H7 (cell line): Measurements from ENCODE around the gene PLEKHA7. TPM values are rescaled to one million over a fixed set of nuclear protein-coding genes. Genes with fewer than 3 reads are reported as not detected.

Experiments
- DNase-seq: peaks from one replicate; pipeline ENCODE4 v3.0.0; 2012
- H3K27me3 ChIP-seq: 2 replicates; pipeline ENCODE4 v1.6.0; 2011; ENCODE audit warnings: mild to moderate bottlenecking, low read length; ENCODE audit not compliant: control insufficient read depth, insufficient read depth
- H3K36me3 ChIP-seq: replicated peaks from 2 replicates; pipeline ENCODE4 v1.5.1; 2011; ENCODE audit warnings: low read length; ENCODE audit not compliant: control insufficient read depth, insufficient read depth
- H3K4me3 ChIP-seq: 2 replicates; pipeline ENCODE4 v1.5.1; 2011; ENCODE audit warnings: low read depth, mild to moderate bottlenecking, control low read depth, low read length, moderate library complexity; ENCODE audit not compliant: insufficient read depth
- total RNA-seq: library from RNA; depleted of rRNA; stranded (reverse); fragments of >200 nt; shearing (Covaris generic); gene quantifications from 2 replicates; pipeline ENCODE4 v1.2.3, GENCODE V29; 2014

PLEKHA7 gene
- total RNA-seq, 1 experiment from 2014 or later = 4.2 TPM

DNA sequence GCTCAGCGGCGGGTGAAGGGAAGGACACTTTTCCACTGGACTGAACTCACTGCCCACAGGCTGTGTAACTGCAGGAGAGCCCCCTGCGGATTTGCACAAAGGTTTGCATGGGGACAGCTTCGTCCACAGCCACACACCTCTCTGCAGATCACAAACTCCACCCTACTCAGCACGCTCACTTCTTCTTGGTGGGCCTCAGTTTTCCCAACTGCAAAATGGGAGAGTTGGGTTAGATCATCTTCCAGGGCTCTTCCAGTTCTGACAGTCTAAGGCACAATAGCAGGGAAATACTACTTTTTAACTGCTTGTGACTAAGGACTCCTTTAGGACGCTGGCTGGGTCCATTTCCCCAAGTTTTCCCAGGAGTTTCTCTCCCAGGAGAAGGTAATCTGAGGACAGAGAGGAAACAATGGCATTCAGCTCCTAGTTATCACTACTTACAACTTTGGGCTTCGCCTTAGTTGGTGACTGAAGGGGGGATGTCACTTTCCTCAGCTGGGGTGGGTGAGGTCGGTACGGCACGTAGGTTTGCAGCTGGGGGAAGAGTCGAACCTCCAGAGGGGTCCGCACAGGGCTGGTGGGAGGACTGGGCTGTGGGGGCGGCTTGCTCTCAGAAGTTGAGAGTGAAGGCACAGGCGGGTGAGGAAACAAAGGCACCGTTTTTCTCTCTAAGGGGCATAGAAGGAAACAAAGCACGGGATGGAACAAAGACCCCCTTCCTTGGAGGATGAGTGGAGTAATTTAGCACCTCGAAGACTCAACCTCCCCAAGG, 220.0 kb downstream of the PLEKHA7 start:
- Histone ChIP-seq H3K4me3 (no peak overlapping the region), H3K36me3 (no peaks in the 10 kb centered on the region; the same call in 1 of the 2 replicates), H3K27me3 (no peaks in the 10 kb centered on the region)
- DNase-seq = no peak

DNA sequence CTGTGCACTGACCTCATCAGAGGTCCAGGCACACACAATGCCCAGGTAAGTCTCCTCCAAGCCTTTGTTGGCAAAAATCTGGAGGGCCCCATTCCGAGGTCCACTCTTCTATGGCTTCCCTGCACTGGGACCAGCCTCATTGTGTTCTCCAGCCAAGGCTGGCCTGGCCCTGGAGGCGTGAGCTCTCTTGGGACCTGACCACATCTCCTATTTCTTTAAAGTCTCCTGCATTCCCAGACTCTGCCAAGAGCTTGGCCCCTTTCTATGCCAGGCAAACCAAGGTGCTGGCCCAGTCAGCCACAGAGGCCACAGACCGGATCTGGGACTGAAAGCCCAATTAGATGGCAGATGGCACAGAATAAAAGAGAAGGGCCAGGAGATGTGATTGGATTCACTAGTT, 220.7 kb downstream of the PLEKHA7 start:
- no peaks in the 10 kb centered on the region for H3K27me3 ChIP-seq
- H3K4me3 ChIP-seq = no peak overlapping the region
- H3K36me3 ChIP-seq = no peaks in the 10 kb centered on the region; the same call in 1 of the 2 replicates
- no peak for DNase-seq

DNA sequence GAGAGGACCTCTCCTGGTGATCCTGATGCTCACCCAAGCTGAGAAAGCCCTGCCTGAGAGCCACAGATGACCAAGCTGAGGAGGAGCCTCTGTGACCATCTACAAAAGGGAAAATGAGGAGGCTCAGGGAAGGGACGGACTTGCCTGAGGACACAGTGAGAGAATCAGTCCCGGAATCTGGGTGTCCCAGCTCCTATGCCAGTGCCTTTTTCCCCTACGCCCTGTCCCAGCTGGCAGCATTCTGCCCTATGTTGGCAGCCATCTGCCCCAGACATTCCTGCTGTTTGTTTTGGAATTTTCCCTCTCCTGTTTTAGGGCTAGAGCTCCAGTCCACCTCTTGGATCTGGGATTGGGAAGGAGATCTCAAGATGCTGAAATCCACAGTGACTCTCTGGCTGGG, 221.2 kb downstream of the PLEKHA7 start:
- DNase-seq = no peak
- Histone ChIP-seq H3K27me3 (no peaks in the 10 kb centered on the region), H3K4me3 (no peak overlapping the region), H3K36me3 (no peaks in the 10 kb centered on the region; the same call in 1 of the 2 replicates)

DNA sequence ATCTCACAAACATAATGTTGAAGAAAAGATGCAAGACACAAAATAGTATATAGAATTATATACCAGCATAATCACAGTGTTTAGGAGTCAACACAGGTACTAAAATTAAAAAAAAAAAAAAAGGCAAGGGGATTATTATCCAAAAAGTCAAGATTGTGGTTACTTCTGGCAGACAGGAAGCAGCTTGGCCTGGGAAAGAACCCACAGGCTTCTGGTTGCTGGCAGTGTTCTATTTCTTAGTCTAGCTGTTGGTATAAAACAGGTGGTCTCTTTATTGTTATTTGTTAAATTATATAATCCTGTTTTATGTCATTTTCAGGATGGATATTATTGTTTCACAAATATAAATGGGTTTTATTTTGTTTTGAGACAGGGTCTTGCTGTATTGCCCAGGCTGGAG, 221.8 kb downstream of the PLEKHA7 start:
- no peaks in the 10 kb centered on the region; the same call in 1 of the 2 replicates for H3K36me3 ChIP-seq
- no peak for DNase-seq
- H3K4me3 ChIP-seq = no peak overlapping the region
- H3K27me3 ChIP-seq = no peaks in the 10 kb centered on the region

DNA sequence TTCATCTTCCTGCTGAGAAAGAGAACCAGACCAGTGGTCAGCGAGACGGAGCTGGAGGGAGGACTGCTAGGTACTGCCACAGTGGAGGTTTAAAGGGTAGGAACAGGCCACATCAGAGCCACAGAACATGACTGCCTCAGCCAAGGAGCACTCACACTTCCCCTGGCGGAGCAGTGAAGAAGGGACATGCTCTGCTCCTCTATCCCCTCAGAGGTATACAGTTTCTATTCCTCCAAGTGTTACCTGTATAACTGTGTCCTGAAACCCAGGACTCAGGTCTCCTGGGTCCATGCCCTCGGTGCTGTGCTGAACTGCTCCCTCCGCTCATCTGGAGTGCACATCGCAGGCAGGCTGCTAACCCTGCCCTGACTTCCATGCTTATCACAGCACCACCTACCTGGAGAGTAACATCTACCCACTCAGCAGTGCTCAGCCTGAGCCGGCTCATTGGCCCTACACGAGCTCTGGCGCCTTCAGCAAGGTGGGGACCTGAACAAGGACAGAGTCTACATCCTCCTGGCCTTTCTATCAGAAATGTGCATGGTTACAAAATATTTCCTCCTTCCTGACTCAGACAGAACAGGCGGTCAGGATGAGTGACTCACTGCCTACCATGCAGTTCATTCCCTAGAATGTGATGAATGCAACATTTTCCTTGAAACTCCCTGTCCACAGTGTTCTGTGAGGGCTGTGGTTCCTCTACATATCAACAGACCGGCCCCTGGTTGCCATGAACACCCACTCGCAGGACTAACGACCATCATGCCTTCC, 222.8 kb downstream of the PLEKHA7 start:
- H3K27me3 ChIP-seq = no peaks in the 10 kb centered on the region
- DNase-seq = no peak
- no peak overlapping the region for H3K4me3 ChIP-seq
- H3K36me3 ChIP-seq = no peaks in the 10 kb centered on the region; the same call in 1 of the 2 replicates

DNA sequence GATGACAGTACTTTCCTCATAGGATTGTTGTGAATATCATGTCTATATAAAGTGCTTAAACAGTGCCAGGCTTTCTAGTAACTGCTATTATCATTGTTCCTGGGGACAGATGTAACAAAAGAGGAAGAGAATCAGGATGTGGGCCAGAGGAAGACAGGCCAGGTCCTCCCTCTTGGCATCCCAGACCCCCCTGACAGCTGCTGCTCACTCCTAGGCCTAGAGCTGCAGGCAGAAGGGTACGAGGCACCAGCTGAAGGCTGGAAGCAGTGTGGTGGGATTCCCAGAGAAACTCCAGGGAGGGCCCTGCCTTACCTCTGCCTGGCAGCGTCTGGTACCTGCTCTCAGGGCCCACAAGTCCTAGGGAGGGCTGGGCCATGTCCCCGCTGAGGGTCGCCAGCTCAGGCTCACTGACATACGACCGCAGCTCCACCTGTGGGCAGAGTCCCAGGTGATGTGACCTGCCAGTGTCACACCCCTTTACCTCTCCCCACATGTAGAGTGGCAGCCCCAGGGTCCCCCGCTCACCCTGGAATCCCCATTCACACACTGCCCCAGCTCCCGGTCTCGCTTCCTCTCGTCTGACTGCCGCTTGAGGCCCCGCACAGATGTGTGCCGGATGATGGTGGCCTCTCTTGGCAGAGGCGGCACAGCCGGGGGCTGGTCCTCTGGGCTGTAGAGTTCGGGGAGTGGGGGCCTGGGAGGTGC, 223.6 kb downstream of the PLEKHA7 start:
- Histone ChIP-seq H3K4me3 (no peak overlapping the region), H3K36me3 (no peaks in the 10 kb centered on the region; the same call in 1 of the 2 replicates), H3K27me3 (no peaks in the 10 kb centered on the region)
- no peak for DNase-seq

DNA sequence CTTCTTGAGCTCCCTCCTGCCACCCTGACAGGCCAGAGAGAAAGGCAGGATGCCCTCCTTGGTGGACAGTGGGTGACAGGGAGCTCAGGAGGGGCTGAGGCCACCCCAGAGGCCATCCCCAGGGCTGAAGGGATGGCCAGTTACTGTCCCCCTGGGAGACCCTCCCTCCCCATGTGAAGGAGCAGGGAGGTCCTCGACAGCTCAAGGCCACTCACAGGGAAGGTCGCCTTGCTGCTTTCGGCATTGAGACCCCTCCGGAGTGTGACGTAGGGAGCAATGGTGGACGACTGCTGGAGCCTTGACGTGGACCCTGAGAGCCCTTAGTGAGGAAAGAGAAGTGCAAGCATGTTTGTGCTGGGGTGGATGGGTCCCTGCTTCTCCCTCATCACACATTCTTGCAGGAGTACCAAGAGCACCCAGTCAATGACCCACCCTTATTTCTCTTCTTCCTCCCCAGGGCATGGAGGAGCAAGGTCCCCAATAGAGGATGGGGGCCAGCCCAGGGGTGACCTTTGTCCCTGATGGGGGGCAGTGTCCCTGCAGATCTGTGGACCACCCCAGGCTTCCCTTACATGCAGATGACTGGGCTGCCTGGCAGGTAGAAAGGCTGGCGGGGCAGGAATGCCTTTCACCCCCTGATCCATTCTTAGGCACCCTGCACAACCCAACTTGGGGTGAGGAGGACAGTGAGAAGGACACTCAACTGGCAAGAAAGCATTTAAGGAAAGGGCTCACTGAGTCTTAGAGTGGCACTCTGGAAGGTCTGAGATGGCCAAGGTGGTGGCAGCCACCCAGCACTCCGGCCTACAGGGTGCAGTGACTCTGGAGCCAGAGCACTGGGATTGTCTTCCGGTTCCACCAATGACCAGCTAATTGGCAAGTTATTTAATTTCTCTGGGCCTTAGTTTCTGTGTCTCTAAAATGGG, 224.4 kb downstream of the PLEKHA7 start:
- no peak for DNase-seq

DNA sequence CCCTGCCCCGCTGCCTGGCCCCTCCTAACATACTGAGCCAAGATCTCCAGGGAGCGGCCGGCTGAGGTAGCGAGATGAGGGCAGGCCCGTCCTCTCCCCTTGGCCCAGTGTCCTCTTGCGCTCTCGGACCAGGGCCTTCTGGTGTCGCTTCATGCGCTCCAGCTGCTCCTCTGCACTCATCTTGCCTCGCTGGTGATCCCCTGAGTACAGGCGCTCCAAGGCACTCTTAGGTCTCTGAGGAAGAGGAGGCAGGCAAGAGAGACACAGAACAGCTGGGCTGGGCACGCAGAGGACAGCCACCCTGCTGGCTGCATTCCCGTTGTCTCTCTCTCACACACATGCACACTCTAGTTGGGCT, 225.2 kb downstream of the PLEKHA7 start:
- DNase-seq = no peak
- Histone ChIP-seq H3K36me3 (no peaks in the 10 kb centered on the region; the same call in 1 of the 2 replicates), H3K27me3 (no peaks in the 10 kb centered on the region), H3K4me3 (no peak overlapping the region)

More for the DNA sequence above, 224.4 kb downstream of the PLEKHA7 start:
- Histone ChIP-seq H3K27me3 (no peaks in the 10 kb centered on the region), H3K36me3 (no peaks in the 10 kb centered on the region; the same call in 1 of the 2 replicates), H3K4me3 (no peak overlapping the region)

DNA sequence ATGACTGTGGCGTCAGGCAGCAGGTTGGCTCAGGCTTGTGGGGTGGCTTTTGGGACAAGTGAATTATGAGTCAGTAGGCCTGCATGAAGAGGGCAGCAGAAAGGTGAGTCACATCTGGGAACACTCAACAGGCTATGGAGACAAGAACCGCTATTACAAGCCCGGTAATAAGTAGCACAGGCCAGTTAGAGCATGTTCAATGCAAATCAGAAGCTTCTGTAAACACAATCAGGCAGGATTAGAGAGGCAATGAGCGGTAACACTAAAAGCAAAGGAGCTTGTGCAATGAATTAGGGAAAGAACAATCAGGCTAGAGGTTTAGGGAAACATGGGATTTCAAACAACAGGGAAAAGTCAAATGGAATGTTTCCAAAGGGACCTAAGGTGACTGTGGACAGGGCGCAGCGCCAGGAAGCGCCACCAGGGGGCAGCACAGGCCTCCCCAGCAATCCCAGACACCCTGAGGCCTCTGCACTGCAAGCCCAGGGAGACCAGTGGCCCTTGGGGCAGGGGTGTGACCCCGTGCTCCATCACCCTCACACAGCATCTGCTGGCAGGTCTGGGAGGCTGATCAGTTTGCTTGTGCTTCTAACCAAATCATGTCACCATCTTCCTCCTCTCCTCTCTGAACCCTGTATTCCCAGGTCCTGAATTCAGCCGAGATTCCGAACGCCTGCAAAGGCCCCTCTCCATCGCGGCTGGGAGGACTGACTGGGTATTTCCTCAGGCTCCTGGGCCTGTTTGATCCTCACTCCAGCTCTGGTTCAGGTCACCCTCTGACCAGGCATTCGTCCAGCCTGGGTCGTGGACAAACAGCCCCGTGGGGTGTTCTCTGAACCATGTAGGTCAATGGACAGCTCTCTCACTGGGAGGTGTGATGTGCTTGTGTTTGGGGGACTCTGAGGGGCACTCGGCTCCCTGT, 225.8 kb downstream of the PLEKHA7 start:
- Histone ChIP-seq H3K4me3 (no peak overlapping the region), H3K27me3 (no peaks in the 10 kb centered on the region), H3K36me3 (no peaks in the 10 kb centered on the region; the same call in 1 of the 2 replicates)
- DNase-seq = peak; percentile 91

DNA sequence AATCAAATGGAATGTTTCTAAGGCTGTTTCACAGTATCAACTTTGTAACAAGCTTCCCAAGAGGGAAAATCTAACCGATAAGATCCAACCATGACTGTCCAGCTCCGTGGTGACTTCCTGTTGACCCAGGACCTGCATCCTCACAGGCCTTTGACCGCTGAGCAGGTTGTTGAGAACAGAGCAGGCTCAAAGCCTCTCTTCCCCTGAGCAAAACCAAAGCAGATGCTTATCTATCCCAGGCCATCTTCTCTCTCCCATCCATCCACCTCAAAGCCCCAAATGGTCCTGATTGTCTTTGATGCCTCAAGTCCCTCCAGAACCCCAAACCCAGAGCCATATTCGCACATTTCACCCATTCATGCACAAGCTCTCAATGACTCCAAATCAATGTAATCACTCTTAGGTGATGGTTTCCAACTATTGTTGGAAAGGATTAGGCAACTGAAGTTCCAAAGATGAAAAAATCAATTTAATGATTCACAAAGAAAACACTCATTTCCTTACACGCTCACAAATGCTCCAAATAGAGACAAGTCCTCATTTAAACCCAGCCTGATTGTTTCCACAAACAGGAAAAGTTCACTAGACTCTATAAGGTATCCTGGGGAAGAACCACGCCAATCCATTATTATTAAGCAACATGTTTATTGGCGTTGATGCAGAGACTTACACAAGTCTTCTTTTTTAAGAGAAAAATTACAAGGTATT, 227.0 kb downstream of the PLEKHA7 start:
- no peak overlapping the region for H3K4me3 ChIP-seq
- DNase-seq = no peak
- H3K36me3 ChIP-seq = no peaks in the 10 kb centered on the region; the same call in 1 of the 2 replicates
- H3K27me3 ChIP-seq = no peaks in the 10 kb centered on the region

DNA sequence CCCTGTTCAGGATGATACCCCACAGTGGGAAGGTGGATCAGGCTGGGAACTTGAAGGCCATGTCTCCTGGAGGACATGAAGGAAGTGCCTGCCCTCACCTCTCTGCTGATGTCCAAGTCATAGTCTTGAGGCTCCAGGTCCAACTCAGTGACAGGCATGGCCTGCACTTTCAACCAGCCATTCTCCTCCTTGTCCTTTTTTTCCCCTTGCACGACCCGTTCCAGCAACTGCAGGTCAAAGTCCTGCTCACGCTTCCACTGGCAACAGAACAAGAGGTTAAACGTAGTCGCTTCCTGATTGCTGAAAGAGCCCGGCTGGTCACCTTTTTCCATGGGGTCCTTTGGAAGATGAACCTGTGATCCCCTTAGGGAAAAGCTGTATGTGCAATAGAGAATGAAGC, 228.1 kb downstream of the PLEKHA7 start:
- Histone ChIP-seq H3K27me3 (no peaks in the 10 kb centered on the region), H3K4me3 (no peak overlapping the region), H3K36me3 (no peaks in the 10 kb centered on the region; the same call in 1 of the 2 replicates)
- DNase-seq = no peak

DNA sequence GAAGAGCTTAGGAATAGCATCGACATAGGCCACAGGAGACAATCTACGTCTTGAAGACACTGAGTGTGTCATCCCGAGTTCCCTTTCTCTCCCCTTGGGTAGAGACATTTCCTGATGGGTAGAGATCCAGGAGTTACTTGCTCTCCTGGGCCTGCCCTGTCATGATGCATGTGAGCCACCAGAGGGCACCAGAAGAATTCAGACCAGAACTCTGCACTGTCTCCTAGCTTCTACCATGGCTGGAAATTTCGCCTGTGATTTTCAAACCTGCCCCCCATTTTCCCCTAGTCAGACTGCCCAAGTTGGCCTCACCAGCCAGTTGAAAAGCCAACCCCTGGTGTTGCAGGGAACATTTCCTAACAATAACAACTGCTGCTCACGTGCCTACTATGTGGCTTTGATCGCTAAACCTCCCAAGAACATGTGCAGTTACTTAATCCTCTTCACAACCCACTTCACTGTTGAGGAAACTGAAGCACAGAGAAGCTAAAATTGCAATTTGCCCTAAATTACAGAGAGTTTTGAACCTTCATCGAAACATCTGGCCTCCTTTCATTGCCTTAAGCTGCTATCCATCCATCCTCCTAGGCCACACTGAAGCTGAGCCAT, 228.6 kb downstream of the PLEKHA7 start:
- Histone ChIP-seq H3K36me3 (no peaks in the 10 kb centered on the region), H3K4me3 (no peak overlapping the region), H3K27me3 (no peaks in the 10 kb centered on the region)
- peak; percentile 91 for DNase-seq
